KMS-11 (cell line): Measurements from ENCODE around the gene POU6F2.

Experiments used
- H2AFZ ChIP-seq: fragments of 200-600 bp; sonication (generic); 2 replicates; pipeline ENCODE4 v1.6.1; 2016; ENCODE audit warnings: antibody characterized with exemption, mixed run types, low read depth
- H3K27ac ChIP-seq: fragments of 200-600 bp; sonication (generic); 2 replicates; pipeline ENCODE4 v1.6.1; 2016; ENCODE audit warnings: mild to moderate bottlenecking, mixed run types
- H3K27me3 ChIP-seq: fragments of 200-600 bp; sonication (generic); 2 replicates; pipeline ENCODE4 v1.6.1; 2017; ENCODE audit warnings: mild to moderate bottlenecking, low read depth, mixed run types, moderate library complexity; ENCODE audit not compliant: insufficient read depth
- H3K36me3 ChIP-seq: fragments of 200-600 bp; sonication (generic); 2 replicates; pipeline ENCODE4 v1.6.1; 2017; ENCODE audit warnings: mild to moderate bottlenecking, mixed run types; ENCODE audit not compliant: insufficient read depth
- H3K4me1 ChIP-seq: fragments of 200-600 bp; sonication (generic); 2 replicates; pipeline ENCODE4 v1.6.1; 2016; ENCODE audit warnings: mild to moderate bottlenecking, low read depth, mixed run types; ENCODE audit not compliant: poor library complexity, severe bottlenecking
- H3K4me2 ChIP-seq: fragments of 200-600 bp; sonication (generic); 2 replicates; pipeline ENCODE4 v1.7.0; 2016; ENCODE audit warnings: mild to moderate bottlenecking, mixed run types
- H3K4me3 ChIP-seq: fragments of 200-600 bp; sonication (generic); IDR thresholded peaks from 2 replicates; pipeline ENCODE4 v1.6.1; 2017; ENCODE audit warnings: low read depth, low read length, mixed read lengths; ENCODE audit not compliant: insufficient read depth
- H3K79me2 ChIP-seq: fragments of 200-600 bp; sonication (generic); 2 replicates; pipeline ENCODE4 v1.6.1; 2016; ENCODE audit warnings: low read depth, mixed run types; ENCODE audit not compliant: insufficient read depth
- H3K9ac ChIP-seq: fragments of 200-600 bp; sonication (generic); 2 replicates; pipeline ENCODE4 v1.6.1; 2016; ENCODE audit warnings: mild to moderate bottlenecking, mixed run types
- H4K20me1 ChIP-seq: fragments of 200-600 bp; sonication (generic); 2 replicates; pipeline ENCODE4 v1.6.1; 2016; ENCODE audit warnings: mild to moderate bottlenecking, mixed run types; ENCODE audit not compliant: insufficient read depth
- TF ChIP-seq, protein P1 (sequence below): fragments of 200-600 bp; sonication (generic); conservative IDR thresholded peaks from 2 replicates; pipeline ENCODE4 v1.6.1; 2017; ENCODE audit warnings: low read depth, mild to moderate bottlenecking, antibody characterized with exemption, low read length, moderate library complexity, mixed read lengths

The POU6F2 gene

DNA sequence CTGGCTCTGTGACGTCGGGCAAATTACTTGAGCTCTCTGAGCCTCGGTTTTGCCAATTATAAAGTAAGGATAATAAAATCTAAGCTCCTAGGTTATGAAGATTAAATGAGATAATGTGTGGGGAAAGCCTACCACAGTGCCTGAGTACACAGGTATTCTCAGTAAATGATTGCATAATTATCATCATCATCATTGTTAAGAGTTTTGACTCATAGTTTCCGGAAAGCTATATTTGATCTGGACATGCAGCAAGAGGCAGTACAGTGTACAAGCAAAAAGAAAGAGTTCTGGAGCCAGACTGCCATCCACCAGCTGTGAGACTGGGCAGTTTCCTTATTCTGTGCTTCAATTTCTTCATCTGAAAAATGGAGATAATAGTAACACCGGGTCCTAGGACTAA is 432.9 kb downstream of the POU6F2 start:
- H3K4me3 ChIP-seq = no peak overlapping the region
- H3K27me3 ChIP-seq = no peaks in the 10 kb centered on the region
- no peaks in the 10 kb centered on the region for H3K4me1 ChIP-seq
- TF ChIP-seq, protein P1, sequence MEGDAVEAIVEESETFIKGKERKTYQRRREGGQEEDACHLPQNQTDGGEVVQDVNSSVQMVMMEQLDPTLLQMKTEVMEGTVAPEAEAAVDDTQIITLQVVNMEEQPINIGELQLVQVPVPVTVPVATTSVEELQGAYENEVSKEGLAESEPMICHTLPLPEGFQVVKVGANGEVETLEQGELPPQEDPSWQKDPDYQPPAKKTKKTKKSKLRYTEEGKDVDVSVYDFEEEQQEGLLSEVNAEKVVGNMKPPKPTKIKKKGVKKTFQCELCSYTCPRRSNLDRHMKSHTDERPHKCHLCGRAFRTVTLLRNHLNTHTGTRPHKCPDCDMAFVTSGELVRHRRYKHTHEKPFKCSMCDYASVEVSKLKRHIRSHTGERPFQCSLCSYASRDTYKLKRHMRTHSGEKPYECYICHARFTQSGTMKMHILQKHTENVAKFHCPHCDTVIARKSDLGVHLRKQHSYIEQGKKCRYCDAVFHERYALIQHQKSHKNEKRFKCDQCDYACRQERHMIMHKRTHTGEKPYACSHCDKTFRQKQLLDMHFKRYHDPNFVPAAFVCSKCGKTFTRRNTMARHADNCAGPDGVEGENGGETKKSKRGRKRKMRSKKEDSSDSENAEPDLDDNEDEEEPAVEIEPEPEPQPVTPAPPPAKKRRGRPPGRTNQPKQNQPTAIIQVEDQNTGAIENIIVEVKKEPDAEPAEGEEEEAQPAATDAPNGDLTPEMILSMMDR = no peak
- no peak overlapping the region for H3K9ac ChIP-seq
- no peaks in the 10 kb centered on the region for H3K36me3 ChIP-seq
- no peaks in the 10 kb centered on the region for H4K20me1 ChIP-seq
- H3K4me2 ChIP-seq = no peak overlapping the region
- H3K27ac ChIP-seq = no peak overlapping the region
- no peaks in the 10 kb centered on the region for H3K79me2 ChIP-seq
- H2AFZ ChIP-seq = no peak overlapping the region

DNA sequence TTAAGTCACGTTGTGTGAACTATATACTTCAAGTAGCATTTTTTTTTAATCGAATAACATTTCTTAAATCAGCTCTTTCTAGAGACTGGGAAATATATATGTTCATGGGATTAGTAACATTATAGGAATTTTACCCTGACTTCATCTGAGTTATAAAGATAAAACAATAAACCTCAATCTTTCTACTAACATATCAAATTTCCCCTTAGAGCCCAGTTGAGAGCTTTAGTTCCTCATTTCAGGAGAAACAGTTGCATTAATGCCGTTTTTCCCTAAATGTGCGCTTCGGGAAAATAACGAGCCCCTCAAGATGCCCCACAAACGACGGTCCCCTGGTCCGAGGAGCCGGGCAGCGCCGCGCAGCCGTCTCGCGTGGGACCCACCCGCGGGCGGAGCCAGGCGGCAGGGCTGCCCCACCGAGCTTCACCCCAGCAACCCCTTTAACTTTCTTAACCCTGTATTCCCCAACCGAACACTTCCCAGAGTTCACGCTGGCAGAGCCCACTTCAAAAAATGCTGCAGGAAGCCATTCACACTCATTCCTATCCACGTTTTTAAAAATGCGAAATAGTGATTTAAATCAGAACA is 436.0 kb downstream of the POU6F2 start:
- no peaks in the 10 kb centered on the region for H3K36me3 ChIP-seq
- H3K79me2 ChIP-seq = no peaks in the 10 kb centered on the region
- peak overlapping the region; percentile 46; the same call in 1 of the 2 replicates for H3K9ac ChIP-seq
- peak overlapping the region; percentile 80 for H3K4me3 ChIP-seq
- no peaks in the 10 kb centered on the region for H3K27me3 ChIP-seq
- no peaks in the 10 kb centered on the region for H4K20me1 ChIP-seq
- H3K27ac ChIP-seq = no peak overlapping the region
- no peaks in the 10 kb centered on the region for H3K4me1 ChIP-seq
- H2AFZ ChIP-seq = peak overlapping the region; percentile 92
- H3K4me2 ChIP-seq = peak overlapping the region; percentile 73
- TF ChIP-seq, protein P1 = no peak

DNA sequence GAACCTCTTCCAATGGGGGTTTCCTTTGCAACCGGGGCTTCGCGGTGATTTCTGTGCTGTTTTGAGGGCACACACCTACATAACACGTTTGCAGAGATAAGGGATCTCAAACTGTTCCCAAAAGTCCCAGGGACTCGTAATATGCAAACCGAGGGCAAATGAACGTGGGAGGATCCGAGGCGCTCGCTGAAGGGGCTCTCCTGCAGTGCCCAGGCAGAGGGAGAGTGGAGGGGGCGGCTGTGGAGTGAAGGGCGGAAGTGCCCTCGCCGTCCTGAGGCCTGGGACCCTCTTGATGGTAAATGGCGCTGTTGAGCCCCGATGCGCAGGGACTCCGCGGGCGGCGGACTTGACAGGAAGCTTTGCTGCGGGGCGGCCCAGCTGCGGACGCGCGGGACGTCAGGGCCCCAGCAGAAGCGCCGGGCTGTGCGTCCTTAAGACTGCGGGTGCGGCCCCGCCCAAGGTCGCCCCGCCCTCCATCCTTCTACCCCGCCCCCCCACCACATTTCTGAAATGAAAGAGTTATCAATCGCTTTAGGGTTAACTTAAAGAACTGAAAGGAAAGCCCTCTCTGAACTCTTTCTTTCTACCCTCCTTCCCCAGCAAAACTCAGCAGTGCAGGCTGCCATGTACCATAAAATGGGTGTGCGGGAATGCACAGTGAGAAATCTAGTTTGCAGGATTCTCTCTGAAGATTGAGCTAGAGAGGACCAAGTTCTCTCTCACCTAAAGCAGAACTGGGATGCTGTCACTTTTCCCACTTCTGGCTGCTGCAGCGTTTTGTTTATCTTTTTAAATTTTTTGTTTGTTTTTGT is 436.7 kb downstream of the POU6F2 start:
- H3K4me2 ChIP-seq = peak overlapping the region; percentile 73
- peak overlapping the region; percentile 46; the same call in 1 of the 2 replicates for H3K9ac ChIP-seq
- no peaks in the 10 kb centered on the region for H3K36me3 ChIP-seq
- no peaks in the 10 kb centered on the region for H4K20me1 ChIP-seq
- H3K4me3 ChIP-seq = peak overlapping the region; percentile 80
- H3K27me3 ChIP-seq = no peaks in the 10 kb centered on the region
- no peaks in the 10 kb centered on the region for H3K4me1 ChIP-seq
- no peak overlapping the region for H3K27ac ChIP-seq
- H2AFZ ChIP-seq = peak overlapping the region; percentile 92
- TF ChIP-seq, protein P1 = no peak
- H3K79me2 ChIP-seq = no peaks in the 10 kb centered on the region

DNA sequence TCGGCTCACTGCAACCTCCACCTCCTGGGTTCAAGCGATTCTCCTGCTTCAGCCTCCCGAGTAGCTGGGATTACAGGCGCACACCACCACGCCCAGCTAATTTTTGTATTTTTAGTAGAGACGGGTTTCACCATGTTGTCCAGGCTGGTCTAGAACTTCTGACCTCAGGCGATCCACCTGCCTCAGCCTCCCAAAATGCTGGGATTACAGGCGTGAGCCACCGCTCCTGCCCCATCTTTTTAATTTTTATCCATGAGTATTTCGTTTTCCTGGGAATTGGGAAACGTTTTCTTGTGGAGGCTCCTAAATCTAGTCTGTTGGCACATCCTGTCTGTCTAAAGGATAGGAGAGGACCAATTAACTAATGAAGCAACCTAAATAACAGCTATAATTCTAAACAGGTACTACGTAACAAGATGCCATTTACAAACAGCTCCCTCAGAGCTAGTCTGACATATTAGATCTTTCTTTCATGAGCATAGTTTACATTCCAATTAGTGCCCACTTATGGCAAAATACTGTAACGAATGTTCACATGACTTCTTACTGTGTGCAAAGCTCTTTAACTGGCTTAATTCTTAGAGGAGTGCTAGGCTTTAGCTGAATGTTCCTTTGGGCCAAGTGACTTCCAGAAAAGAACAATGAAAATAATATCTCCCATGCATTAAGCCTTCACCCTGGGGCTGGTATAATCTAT is 437.5 kb downstream of the POU6F2 start:
- no peaks in the 10 kb centered on the region for H4K20me1 ChIP-seq
- no peaks in the 10 kb centered on the region for H3K79me2 ChIP-seq
- TF ChIP-seq, protein P1 = no peak
- H3K4me1 ChIP-seq = no peaks in the 10 kb centered on the region
- H3K36me3 ChIP-seq = no peaks in the 10 kb centered on the region
- no peaks in the 10 kb centered on the region for H3K27me3 ChIP-seq
- H2AFZ ChIP-seq = peak overlapping the region; percentile 92
- no peak overlapping the region for H3K4me3 ChIP-seq
- H3K27ac ChIP-seq = no peak overlapping the region
- no peak overlapping the region for H3K9ac ChIP-seq
- peak overlapping the region; percentile 73; the same call in 1 of the 2 replicates for H3K4me2 ChIP-seq
